ENCODE measurements around the gene MACROD1.

GRCh38 chr11:64038500-64038899 is 127.4 kb downstream of the MACROD1 start:
- TF ChIP-seq CTCF (optimal IDR thresholded peaks at IDR 0.05 in 1 of 3, IDR thresholded peaks at IDR 0.05 in 1 of 3, conservative IDR thresholded peaks at IDR 0.05 in 1 of 3; ENCODE audit: extremely low read depth in 1 of 3, insufficient read depth in 2 of 3, low read length in 3 of 3): no peak
- TF ChIP-seq EZH2 (IDR thresholded peaks at IDR 0.05; ENCODE audit: low read length): no peak

Measured in keratinocyte (primary cell).